ENCODE results near the gene SMCO3. TPM values are rescaled to one million over a fixed set of nuclear protein-coding genes. Genes with fewer than 3 reads are reported as not detected.

The SMCO3 gene
- total RNA-seq, 1 experiment from 2014 or later = not detected

- CTCF ChIA-PET = interaction anchor here (0.6 to 0.7 kb wide), 2 partner anchors 145 to 149 kb away, joined by 3 to 4 read pairs; no protein-coding TSS in a partner anchor
- no peaks in the 10 kb centered on the region for H3K9me3 Mint-ChIP-seq (ENCODE audit: low read depth, unreplicated experiment)
Observed at GRCh38 chr12:14846876-14847580, 33.0 kb upstream of the SMCO3 start.

GRCh38 chr12:14846042-14846587, 32.1 kb upstream of the SMCO3 start:
- CTCF ChIA-PET = interaction anchor here (0.6 to 1.0 kb wide), 3 partner anchors 146 to 375 kb away, joined by 3 to 5 read pairs (median 4); partner anchors contain the start of gene RERG
- DNase-seq = no peak
- no peak for TF ChIP-seq CTCF (IDR thresholded peaks at IDR 0.05; ENCODE audit: unreplicated experiment)
- BruUV-seq (replicated peaks) = no TSS peak
- intact Hi-C loops (cut with micrococcal nuclease; ENCODE audit: unreplicated experiment) = loop anchor here (5.0 to 10.0 kb wide), 3 partner anchors 41 to 309 kb away; partner anchors contain the start of gene MGP
- Mint-ChIP-seq H3K36me3 (ENCODE audit: insufficient read depth, unreplicated experiment) (no peaks in the 10 kb centered on the region), H3K27me3 (ENCODE audit: unreplicated experiment) (no peaks in the 10 kb centered on the region), H3K4me3 (ENCODE audit: low read depth, unreplicated experiment) (no peak overlapping the region), H3K4me1 (ENCODE audit: low read depth, unreplicated experiment) (peaks cover 14% of the 10 kb centered on the region), H3K9me3 (ENCODE audit: low read depth, unreplicated experiment) (no peaks in the 10 kb centered on the region), H3K27ac (ENCODE audit: unreplicated experiment) (no peak overlapping the region)

More at GRCh38 chr12:14846876-14847580, 33.0 kb upstream of the SMCO3 start:
- peaks cover 6% of the 10 kb centered on the region for H3K4me1 Mint-ChIP-seq (ENCODE audit: low read depth, unreplicated experiment)
- intact Hi-C loops (cut with micrococcal nuclease; ENCODE audit: unreplicated experiment) = loop anchor here (5.0 to 10.0 kb wide), 3 partner anchors 40 to 308 kb away; partner anchors contain the start of gene MGP
- no peaks in the 10 kb centered on the region for H3K27me3 Mint-ChIP-seq (ENCODE audit: unreplicated experiment)
- no TSS peak for BruUV-seq (replicated peaks)
- no peaks in the 10 kb centered on the region for H3K36me3 Mint-ChIP-seq (ENCODE audit: insufficient read depth, unreplicated experiment)
- H3K4me3 Mint-ChIP-seq (ENCODE audit: low read depth, unreplicated experiment) = no peak overlapping the region
- H3K27ac Mint-ChIP-seq (ENCODE audit: unreplicated experiment) = no peak overlapping the region
- no peak for DNase-seq
- no peak for TF ChIP-seq CTCF (IDR thresholded peaks at IDR 0.05; ENCODE audit: unreplicated experiment)

- H3K4me1 Mint-ChIP-seq (ENCODE audit: low read depth, unreplicated experiment) = peaks cover 19% of the 10 kb centered on the region
- CTCF ChIA-PET = interaction anchor here (1.0 kb wide), 2 partner anchors 150 to 376 kb away, joined by 3 to 5 read pairs; partner anchors contain the start of gene RERG
- H3K4me3 Mint-ChIP-seq (ENCODE audit: low read depth, unreplicated experiment) = no peak overlapping the region
- DNase-seq = peak; percentile 50
- peak overlapping the region; percentile 12 for H3K27ac Mint-ChIP-seq (ENCODE audit: unreplicated experiment)
- H3K9me3 Mint-ChIP-seq (ENCODE audit: low read depth, unreplicated experiment) = no peaks in the 10 kb centered on the region
- intact Hi-C loops (cut with micrococcal nuclease; ENCODE audit: unreplicated experiment) = loop anchor here (1.0 to 10.0 kb wide), 5 partner anchors 34 to 309 kb away; partner anchors contain the start of gene MGP
- H3K36me3 Mint-ChIP-seq (ENCODE audit: insufficient read depth, unreplicated experiment) = no peaks in the 10 kb centered on the region
- no peaks in the 10 kb centered on the region for H3K27me3 Mint-ChIP-seq (ENCODE audit: unreplicated experiment)
- no TSS peak for BruUV-seq (replicated peaks)
- TF ChIP-seq CTCF (IDR thresholded peaks at IDR 0.05; ENCODE audit: unreplicated experiment) = peak; percentile 50
Observed at GRCh38 chr12:14845350-14845750, 31.4 kb upstream of the SMCO3 start.

- Mint-ChIP-seq H3K4me1 (ENCODE audit: low read depth, unreplicated experiment) (peaks cover 13% of the 10 kb centered on the region), H3K4me3 (ENCODE audit: low read depth, unreplicated experiment) (no peak overlapping the region), H3K27ac (ENCODE audit: unreplicated experiment) (no peak overlapping the region), H3K27me3 (ENCODE audit: unreplicated experiment) (no peaks in the 10 kb centered on the region), H3K36me3 (ENCODE audit: insufficient read depth, unreplicated experiment) (no peaks in the 10 kb centered on the region), H3K9me3 (ENCODE audit: low read depth, unreplicated experiment) (no peaks in the 10 kb centered on the region)
- TF ChIP-seq CTCF (IDR thresholded peaks at IDR 0.05; ENCODE audit: unreplicated experiment) = no peak
- intact Hi-C loops (cut with micrococcal nuclease; ENCODE audit: unreplicated experiment) = loop anchor here (10.0 kb wide), 1 partner anchor 310 kb away; no protein-coding TSS in a partner anchor
- CTCF ChIA-PET = no interaction called here
- DNase-seq = no peak
- BruUV-seq (replicated peaks) = no TSS peak
Observed at GRCh38 chr12:14844401-14844800, 30.4 kb upstream of the SMCO3 start.
